ENCODE results near the gene HHIPL2.
"Not testable (repeated sequence)": the region's sequence is repeated elsewhere in the genome, so short reads cannot be mapped to it uniquely, and the experiment has no call there.

HHIPL2 gene

DNA sequence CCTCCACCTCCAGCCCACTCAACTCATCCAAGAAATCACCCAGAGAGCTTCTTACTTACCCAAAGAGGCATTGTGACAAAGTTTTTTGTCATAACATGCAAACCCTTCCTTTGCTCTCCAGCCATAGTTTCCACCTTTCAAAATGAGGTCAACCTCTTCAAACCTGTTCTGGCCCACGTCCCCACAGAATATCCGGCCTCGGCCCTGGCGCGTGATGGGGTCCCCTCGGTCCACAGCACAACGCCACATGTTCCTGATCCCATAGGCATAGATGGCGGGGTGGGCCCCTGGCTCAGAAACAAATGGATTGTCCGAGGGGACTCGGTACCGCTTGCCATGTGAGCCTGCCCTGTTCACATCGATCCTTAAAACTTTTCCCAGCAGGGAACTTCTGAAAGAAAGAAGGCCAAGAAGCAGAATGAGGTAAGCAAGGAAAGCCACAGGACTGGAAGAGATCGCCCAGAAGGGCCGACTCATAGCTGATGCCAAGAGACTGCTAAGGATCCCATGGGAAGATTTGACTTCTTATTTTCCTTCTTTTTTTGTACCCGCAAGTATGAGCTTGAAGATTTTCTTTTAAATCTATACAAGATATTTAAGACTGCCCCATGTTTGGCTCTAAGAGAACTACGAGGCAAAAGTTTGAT lies 7.8 kb downstream of the HHIPL2 start:
- no peak for DNase-seq

DNA sequence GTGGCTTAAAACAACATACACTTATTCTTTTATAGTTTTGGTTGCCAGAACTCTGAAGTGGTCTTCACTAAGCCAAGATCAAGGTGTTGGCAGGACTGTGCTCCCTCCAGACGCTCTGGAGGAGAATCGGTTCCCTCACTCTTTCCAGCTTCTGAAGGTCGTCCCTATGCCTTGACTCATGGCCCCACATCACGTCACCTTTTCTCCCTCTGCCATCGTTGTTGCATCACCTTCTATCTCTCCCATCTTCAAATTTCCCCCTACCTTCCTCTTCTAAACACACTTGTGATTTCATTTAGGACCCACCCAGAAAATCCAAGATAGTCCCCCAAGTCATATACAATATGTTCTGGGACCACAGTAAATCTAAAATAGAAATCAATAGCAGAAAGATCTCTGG lies 12.4 kb downstream of the HHIPL2 start:
- no peak for DNase-seq

DNA sequence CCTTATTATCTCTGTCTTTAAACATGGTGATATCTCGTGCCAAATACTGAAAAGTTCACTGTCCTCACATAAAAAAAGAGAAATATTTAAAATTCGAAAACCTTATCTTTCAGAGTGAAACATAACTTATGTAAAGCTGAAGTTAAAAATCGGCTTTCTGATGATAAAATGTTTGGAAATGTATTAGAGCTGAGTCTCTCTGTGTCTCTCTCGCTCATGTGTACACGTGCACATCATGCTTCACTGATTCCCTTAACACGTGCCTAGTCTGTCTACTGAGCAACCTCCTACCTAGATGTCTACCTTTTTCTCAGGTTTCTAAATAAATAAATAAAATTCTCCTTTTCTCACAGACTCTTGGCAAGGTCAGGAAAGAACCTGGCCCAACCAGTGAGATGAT lies 17.1 kb downstream of the HHIPL2 start:
- DNase-seq = no peak

DNA sequence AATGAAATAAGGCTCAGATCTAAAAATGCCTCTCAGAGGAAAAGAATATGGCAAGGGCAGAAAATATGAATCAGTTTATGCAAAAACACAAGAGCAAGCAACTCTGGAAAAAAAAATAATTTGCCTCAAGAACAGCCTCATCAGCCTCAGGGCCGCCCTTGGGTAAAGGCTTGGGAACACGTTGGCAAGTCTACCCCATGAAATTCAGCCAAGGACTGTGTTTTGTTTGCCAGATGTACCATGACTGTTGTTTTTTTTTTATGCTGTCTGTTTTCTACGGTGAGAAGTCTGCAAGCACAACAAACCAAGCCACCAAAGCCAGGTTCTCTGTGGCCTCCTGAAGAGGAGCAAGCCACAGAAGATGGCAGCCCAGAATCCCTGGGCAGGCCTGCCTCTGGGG lies 18.0 kb downstream of the HHIPL2 start:
- no peak for DNase-seq

DNA sequence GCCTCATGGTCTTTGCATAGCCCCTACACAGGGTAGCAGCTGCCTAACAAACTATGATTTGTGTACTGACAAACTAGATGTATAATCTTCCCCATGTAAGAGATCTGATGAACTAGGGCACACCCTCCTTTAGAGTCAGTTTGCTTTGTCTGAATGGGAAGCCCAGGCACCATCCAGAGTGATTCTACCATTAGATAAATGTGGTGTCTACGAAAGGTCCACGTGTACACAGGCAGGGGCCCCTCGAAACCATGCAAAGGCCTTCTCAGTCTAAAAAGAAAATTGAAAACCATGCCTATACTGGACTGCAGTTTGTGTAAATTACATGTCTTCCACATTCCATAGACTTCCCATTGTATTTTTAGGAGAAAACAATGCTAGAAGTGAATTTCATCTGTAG lies 18.7 kb downstream of the HHIPL2 start:
- DNase-seq = no peak

DNA sequence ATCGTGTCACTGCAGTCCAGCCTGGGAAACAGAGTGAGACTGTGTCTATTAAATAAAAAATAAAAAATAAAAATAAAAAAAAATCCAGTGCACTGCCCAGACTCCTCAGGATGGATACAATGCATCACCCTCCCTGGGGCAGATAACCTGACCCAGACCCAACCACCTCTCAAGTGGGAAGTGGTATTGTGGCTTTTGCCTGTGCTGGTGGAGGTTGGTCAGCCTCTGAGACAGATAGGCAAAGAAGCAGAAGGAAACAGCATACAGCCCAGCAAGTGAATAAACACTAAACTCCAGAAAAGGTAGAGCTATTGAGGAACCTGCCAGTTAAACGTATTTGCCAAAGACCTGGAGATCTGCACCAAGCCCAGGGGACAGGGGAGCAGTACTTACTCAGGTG lies 22.0 kb downstream of the HHIPL2 start:
- no peak for DNase-seq

DNA sequence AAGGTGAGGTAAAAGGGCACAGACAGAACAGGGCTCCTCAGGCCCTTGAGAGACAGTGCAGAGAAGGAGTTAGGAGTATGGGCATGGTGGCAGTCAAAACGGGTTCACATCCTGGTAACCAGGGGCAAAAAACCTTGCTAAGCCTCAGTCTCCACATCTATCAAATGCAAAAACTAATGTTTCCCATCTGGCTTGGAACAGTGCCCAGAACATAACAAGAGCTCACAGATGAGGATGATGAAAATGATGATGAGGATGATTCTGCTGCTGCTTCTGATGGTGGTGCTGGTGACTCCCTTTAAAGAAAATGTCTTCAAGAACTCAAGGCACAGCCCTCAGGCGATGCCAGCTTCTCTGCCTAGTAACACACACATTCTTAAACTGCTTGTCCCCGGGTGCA lies 24.1 kb downstream of the HHIPL2 start:
- no peak for DNase-seq

DNA sequence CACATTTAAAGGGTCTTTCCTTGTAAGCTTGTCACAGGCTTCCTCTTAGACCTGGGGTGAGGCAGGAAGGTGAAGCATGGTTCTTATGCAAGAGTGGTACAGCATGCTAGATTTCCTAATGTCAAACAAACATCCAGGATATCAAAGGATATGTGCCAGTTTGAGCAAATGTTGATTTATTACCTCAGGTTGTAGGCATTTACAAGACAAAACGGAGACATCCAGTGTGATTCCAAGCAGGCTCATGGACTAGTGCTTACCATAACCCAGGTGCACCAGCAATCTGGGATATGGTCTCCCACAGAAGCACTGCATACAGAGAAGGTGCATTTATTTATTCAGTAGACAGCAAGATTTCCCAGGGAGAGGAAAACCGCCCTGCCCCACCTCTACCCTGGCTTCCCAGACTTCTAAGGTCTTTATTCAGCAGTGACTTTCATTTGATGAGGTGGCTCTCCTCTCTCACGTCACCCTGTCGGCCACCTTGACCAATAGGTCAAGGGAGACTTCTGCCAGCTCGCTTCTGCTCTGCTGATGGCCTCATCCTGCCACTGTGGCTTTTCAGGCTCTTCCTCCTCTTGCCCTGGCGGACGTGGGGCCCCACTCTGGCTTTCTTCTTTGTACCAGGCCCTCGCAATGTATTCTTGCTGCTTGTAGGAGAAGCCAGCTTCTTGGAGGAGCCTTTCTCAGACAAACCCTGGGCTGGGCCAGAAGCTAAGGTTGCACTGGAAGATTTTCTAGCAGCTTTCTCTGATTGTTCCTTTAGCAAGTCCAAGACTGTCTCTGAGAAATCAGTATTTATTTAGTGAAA lies 25.6 kb downstream of the HHIPL2 start:
- no peak for DNase-seq

DNA sequence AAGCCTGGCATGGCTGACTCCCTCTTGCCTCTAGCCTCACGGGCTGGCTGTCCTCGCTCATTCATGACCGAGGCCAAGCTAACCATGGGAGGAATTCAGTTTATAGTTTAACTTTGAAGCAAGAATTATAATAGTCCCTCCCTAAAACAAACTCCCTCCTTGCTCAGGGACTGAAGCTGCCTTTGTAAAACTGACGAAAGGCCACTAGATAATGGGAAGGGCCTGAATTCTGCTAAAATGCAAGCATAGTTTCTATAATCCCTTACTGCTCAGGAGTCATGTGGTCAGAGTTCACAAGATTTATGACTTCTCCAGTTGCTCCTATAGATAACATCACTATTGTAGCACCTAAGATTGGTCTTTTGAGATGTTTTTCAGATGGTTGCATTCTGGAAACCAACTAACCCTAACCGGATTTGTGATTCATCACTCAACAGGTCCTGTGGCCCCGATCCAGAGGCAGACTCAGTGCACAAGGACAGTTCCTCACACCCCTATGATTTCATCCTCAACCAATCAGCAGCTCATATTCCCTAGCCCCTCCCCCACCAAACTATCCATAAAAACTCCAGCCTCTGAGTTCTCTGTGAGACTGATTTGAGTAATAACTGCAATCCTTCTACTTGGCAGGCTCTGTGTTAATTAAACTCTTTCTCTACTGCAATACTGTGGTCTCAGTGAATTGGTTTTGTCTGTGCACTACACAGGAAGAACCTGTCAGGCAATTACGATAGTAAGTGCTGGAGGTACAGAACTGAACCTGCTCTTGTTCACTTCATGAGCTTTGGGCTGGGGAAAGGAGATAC lies 26.4 kb downstream of the HHIPL2 start:
- DNase-seq = no peak

DNA sequence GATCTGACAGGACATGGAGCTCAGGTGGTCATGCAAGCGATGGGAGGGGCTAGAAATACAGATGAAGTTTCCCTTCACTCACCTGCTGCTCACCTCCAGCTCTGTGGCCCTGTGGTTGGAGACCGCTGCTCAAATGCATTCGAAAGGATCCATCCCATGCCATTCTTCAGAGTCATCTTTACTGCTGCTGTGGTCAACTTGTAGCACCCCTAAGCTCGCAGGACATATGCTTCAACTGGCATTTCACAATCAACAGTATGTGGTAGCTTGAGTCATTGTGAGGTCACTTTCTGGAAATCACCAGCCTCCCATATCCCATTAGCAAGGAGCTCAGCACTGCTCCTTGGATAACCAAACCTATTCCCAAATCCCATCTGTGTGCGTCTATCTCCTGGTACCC lies 58.4 kb downstream of the HHIPL2 start:
- DNase-seq = not testable (repeated sequence)

DNA sequence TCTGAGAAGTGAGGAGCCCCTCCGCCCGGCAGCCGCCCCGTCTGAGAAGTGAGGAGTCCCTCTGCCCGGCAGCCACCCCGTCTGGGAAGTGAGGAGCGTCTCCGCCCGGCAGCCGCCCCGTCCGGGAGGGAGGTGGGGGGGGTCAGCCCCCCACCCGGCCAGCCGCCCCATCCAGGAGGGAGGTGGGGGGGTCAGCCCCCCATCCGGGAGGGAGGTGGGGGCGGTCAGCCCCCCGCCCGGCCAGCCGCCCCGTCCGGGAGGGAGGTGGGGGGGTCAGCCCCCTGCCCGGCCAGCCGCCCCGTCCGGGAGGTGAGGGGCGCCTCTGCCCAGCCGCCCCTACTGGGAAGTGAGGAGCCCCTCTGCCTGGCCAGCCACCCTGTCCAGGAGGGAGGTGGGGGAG lies 60.1 kb downstream of the HHIPL2 start:
- DNase-seq = not testable (repeated sequence)

DNA sequence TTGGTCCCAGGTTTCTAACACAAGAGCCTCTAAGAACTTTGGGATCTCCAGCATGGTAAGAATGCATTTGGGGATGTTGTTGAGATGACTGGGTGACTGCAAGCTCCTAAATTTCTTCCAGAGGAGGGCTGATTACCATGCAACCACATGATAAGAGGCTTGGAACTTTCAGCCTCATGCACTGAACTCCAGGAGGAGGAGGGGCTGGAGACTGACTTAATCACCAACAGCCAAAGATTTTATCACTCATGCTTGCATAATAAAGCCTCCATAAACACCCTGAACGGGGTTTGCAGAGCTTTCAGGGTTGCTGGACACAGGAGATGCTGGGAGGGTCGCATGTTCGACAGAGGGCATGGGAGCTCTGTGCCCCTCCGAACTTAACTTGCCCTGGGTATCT lies 63.9 kb downstream of the HHIPL2 start:
- not testable (repeated sequence) for DNase-seq

DNA sequence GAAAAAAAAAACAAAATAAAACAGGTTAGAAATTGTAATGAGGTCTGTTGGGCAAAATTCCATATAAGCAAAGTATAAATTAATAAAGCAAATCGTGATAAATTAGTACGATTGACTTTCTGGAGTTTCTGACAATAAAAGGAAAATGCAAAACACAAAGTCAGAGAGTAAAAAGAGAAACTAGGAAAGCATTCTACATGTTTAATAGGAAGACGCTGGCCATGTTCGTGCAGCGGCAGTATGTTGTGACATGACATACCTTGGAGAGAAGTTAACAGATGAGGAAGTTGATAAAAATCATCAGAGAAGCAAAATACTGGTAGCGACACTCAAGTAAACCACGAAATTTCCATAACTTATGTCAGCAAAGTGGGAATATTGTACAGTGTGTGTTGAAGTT lies 68.3 kb downstream of the HHIPL2 start:
- DNase-seq = not testable (repeated sequence)

DNA sequence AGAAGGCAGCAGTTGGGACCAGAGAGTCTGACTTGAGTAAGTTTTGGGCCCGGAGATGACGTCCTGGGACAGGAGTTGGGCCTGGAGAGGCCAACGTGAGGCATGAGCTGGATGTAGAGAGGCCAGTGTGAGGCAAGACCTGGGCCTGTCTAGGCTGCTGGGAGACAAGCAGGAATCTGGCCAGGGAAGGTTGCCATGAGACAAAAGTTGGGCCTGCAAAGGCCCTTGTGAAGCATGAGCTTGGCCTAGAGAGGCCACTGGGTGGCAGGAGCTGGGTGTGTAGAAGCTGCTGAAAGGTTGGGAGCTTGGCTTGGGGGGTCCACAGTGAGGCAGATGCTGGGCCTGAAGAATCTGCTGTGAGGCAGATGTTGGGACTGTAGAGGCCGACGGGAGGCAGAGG lies 71.5 kb downstream of the HHIPL2 start:
- not testable (repeated sequence) for DNase-seq

DNA sequence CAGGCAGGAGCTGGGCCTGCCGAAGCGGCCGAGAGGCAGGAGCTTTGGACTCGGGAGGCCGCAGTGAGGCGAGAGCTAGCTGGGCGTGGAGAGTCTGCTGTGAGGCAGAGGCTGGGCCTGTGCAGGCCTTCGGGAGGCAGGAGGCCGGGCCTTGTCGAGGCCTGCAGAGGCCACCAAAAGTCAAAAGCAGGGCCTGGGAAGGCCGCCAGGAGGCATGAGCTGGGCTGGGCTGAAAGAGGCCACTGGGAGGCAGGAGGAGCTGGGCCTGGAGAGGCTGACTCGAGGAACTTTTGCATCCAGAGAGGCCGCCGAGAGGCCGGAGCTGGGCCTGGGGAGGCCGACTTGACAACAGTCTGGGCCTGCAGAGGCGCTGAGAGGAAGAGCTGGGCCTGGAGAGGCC lies 74.2 kb downstream of the HHIPL2 start:
- not testable (repeated sequence) for DNase-seq

DNA sequence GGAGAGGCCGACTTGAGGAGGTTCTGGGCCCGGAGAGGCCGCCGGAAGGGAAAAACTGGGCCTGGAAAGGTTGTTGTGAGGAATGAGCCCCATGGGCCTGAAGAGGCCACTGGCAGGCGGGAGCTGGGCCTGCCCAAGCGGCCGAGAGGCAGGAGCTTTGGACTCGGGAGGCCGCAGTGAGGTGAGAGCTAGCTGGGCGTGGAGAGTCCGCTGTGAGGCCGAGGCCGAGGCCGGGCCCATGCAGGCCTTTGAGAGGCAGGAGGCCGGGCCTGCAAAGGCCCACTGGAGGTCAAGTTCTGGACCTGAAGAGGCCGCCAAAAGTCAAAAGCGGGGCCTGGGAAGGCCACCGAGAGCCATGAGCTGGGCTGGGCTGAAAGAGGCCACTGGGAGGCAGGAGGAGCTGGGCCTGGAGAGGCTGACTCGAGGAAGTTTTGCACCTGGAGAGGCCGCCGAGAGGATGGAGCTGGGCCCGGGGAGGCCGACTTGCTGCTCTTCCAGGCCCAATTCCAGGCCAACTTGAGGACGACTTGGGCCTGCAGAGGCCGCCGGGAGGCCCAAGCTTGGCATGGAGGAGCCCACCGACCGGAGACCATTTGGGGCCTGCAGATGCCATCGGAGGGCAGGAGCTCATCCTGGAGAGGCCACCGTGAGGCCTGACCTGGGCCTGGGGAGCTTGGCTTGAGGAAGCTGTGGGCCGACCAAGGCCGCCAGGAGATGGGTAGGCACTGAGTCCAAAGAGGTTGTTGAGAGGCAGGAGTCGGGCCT lies 74.9 kb downstream of the HHIPL2 start:
- not testable (repeated sequence) for DNase-seq

All from activated CD4-positive, CD25-positive, alpha-beta regulatory T cell treated with anti-CD3 and anti-CD28 coated beads, Interleukin-2, amount 50 U/mL, for 72 hours (primary cell).